NCI-H1105 (cell line): ENCODE data around the gene CRELD2.

ENCODE experiments used
- DNase-seq: peaks from one replicate; lab custom pipeline; 2025; lab: John Stamatoyannopoulos, UW

The CRELD2 gene

DNA sequence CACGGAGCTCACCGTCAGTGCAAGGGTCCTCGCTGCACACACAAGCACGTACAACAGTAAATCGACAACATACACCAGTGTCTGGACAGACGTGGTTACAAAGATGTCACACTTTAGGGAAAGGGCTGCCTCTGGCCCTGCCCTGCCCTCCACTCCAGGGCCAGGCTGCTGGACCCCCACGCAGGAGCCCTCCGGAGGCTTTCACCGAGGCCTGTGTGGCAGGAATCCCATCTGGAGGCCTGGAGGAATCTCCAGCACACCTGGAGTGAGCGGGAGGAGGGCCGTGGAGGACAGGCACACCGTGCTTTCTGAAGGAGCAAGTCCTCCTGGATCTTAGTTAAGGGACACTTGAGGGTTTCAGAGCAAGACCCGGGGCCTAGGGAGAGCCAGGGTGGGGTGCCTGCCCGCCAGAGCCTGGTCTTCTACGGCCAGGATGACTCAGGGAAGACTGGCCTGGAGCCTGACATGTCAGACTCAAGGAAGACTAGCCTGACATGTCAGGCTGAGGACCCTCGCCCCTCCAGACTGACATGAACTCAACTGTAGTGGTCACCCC, 40.0 kb downstream of the CRELD2 start:
- no peak for DNase-seq

DNA sequence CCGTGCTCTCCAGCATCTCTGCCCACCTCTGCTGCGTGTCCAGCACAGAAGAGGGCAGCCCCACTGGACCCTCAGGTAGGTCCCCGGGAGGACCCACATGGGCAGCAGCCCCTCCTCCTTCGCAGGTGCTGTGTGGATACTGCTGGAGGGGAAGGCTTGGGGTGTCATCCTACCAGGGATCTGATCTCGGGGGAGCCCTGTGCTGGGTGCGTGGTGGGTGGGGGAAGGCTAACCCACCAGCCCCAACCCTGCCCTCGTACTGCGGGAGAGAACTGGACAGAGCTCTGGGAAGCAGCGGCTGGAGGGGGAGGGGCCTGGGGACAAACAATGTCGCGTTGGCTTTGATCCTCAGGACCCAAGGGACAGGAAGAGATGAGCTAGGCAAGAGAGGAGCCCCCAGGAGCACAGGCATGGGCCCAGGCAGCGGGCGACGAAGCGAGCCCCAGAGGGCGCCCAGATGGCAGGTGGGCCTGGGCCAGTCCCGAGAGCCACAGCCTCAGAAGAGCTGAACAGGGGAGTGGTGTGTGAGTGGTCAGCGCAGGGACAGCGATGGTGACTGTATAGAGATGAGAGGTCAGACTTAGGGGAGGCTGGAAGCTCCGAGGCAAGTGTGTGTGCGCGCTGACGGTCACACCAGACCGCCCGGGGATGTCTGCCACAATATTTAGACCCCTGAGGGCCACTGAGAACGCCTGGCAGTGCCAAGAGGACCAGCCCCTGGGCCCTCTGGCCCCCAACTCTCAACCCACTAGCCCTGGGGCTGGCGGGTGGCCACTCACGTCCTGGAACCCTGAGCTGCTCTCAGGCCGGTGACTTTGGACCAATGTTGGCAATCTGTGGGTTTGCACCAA, 40.7 kb downstream of the CRELD2 start:
- no peak for DNase-seq

DNA sequence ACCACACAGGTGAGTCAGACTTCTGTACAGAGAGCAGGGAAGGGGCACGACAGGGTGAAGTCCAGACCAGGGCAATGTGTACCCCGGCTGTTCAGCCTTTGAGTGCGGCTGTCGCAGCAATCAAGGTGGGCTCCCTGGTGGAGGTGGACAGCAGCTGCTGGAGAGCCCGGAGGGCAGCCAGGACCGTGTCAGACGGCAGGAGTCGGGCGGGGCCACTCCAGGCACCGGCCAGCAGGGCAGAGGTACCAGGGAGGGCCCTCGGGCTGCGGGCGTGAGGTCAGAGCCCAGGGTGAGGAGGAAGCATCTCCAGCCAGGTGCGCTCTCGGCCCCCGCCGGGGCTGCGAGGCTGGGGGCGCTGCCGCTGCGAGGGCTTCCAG, 41.3 kb downstream of the CRELD2 start:
- no peak for DNase-seq

DNA sequence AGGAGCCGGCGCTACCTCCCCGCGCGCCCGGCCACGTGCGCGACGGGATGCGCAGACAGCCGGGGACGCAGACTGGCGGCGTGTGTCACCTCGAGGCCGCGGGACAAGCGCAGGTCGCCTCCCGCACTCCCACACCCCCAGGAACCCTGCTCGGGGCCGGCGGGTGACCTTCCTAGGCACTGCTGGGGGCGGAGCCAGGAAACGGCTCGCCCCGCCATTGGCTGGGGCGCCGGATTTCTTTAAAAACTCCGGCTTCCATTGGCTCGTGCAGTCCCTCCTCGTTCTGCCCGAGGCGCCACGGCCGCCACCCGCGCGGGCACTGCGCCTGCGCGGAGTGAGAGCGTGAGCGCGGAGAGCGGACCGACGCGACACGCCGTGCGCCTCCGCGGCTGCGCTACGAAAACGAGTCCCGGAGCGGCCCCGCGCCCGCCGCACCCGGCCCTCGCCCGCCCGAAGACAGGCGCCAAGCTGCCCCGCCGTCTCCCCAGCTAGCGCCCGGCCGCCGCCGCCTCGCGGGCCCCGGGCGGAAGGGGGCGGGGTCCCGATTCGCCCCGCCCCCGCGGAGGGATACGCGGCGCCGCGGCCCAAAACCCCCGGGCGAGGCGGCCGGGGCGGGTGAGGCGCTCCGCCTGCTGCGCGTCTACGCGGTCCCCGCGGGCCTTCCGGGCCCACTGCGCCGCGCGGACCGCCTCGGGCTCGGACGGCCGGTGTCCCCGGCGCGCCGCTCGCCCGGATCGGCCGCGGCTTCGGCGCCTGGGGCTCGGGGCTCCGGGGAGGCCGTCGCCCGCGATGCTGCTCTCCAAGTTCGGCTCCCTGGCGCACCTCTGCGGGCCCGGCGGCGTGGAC, 41.9 kb downstream of the CRELD2 start, which contains the start of gene PIM3:
PIM3 (plus strand) TSS at position 614 of the 846 bp plus-strand sequence; CDS start at position 790, 176 bp downstream.
- DNase-seq, result peak; percentile 88

DNA sequence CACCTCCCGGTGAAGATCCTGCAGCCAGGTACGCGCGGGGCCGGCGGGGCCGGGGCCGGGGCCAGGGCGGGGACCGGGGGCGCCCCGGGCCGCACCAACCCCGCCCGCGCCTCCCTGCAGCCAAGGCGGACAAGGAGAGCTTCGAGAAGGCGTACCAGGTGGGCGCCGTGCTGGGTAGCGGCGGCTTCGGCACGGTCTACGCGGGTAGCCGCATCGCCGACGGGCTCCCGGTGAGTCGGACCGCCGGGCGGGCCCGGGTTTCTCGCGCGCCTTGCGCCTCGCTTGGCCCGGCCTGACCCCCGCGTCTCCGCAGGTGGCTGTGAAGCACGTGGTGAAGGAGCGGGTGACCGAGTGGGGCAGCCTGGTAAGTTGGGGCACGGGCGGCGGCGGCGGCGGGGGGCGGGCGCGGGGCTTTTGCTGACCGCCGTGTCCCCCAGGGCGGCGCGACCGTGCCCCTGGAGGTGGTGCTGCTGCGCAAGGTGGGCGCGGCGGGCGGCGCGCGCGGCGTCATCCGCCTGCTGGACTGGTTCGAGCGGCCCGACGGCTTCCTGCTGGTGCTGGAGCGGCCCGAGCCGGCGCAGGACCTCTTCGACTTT, 42.7 kb downstream of the CRELD2 start:
- DNase-seq, result no peak

DNA sequence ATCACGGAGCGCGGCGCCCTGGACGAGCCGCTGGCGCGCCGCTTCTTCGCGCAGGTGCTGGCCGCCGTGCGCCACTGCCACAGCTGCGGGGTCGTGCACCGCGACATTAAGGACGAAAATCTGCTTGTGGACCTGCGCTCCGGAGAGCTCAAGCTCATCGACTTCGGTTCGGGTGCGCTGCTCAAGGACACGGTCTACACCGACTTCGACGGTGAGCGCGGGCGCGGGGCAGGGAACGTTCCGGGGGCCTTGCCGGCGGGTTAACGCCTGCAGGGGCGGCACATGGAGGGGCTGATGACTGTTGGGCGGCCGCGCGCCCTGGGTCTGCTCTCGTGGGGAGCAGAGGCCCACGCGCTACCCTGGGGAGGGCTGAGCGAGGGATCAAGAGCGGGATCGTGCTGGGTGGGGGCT, 43.2 kb downstream of the CRELD2 start:
- no peak for DNase-seq

DNA sequence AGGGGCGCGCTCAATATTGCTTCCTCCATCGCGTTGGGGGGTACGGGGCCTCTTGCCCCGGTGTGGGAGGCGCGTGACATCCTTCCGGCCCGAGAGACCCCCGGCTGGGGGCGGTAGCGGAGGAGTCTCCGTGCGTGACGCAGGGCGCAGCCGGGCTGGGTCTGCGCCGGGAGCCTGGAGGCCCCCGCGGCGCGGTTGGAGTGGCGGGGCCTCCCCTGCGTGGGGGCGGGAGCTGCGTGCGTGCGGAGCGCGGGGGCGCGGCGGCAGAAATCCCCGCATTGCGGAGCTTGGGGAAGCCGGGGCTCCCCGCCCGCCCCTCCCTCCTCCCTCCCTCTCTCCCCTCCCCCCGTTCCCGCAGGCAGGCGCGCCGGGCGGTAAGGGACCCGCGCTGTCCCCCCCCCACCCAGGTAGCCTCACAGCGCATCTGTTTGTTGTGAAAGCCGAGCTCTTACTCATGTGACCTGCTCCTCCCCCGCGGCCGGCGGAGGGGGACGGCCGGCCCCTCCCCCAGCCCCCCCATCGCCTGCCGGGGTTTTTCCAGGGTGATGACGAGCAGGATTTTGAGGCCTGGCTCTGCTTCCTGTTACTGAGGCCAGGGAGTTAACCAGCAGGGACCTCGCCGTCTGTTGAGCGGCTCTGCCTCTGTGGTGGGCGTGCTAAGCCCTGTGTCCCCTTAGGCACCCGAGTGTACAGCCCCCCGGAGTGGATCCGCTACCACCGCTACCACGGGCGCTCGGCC, 43.7 kb downstream of the CRELD2 start:
- DNase-seq, result peak; percentile 59

DNA sequence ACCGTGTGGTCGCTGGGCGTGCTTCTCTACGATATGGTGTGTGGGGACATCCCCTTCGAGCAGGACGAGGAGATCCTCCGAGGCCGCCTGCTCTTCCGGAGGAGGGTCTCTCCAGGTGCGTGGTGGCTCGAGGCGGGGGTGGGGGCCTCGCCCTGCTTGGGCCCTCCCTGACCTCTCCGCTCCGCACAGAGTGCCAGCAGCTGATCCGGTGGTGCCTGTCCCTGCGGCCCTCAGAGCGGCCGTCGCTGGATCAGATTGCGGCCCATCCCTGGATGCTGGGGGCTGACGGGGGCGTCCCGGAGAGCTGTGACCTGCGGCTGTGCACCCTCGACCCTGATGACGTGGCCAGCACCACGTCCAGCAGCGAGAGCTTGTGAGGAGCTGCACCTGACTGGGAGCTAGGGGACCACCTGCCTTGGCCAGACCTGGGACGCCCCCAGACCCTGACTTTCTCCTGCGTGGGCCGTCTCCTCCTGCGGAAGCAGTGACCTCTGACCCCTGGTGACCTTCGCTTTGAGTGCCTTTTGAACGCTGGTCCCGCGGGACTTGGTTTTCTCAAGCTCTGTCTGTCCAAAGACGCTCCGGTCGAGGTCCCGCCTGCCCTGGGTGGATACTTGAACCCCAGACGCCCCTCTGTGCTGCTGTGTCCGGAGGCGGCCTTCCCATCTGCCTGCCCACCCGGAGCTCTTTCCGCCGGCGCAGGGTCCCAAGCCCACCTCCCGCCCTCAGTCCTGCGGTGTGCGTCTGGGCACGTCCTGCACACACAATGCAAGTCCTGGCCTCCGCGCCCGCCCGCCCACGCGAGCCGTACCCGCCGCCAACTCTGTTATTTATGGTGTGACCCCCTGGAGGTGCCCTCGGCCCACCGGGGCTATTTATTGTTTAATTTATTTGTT, 44.6 kb downstream of the CRELD2 start:
- DNase-seq, result no peak

DNA sequence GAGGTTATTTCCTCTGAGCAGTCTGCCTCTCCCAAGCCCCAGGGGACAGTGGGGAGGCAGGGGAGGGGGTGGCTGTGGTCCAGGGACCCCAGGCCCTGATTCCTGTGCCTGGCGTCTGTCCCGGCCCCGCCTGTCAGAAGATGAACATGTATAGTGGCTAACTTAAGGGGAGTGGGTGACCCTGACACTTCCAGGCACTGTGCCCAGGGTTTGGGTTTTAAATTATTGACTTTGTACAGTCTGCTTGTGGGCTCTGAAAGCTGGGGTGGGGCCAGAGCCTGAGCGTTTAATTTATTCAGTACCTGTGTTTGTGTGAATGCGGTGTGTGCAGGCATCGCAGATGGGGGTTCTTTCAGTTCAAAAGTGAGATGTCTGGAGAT, 45.2 kb downstream of the CRELD2 start:
- DNase-seq, result no peak

DNA sequence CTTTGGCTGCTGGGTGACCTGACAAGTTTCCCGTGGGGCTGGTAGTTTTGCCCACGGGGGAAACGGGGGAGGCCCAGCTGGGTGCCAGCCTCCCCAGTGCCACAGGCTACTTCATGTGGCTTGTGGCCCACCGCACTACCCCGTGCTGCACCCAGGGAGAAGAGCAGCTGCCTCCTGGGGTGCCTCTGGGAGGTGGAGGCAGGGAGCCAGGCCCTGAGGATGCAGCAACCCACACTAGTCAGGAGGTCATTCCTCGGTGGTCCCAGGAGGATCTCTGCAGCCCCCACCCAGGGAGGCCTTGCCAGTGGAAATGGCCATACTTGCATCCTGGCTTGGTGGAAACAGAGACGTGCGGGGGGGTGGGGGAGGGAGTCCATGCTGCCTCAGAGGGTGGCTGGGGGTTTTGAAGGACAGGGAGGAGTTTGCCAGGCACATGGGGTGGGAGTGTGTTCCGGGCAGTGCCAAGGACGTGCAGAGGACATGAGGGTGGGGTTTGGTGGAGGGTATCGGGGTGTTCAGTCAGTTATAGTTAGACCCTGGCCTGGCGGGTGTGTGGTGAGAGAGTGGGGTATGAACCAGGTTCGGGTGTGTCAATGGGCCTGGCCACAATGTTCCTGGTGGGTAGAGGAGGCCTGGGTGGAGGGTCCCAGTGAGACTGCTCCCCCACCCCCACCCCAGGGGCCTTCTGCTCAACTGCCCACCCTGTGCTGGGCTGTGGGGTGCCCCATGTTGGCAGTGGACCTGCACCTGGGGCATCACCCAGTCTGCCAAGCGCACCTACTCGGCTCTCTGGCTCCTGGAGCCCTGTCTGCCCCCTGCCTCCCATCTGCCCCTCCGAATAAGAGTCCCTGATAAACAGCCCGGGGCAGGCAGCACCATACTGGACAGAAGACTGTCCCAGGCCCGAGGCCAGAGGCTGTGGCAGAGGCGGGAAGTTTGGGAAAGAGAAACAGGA, 46.0 kb downstream of the CRELD2 start:
- DNase-seq, result no peak

DNA sequence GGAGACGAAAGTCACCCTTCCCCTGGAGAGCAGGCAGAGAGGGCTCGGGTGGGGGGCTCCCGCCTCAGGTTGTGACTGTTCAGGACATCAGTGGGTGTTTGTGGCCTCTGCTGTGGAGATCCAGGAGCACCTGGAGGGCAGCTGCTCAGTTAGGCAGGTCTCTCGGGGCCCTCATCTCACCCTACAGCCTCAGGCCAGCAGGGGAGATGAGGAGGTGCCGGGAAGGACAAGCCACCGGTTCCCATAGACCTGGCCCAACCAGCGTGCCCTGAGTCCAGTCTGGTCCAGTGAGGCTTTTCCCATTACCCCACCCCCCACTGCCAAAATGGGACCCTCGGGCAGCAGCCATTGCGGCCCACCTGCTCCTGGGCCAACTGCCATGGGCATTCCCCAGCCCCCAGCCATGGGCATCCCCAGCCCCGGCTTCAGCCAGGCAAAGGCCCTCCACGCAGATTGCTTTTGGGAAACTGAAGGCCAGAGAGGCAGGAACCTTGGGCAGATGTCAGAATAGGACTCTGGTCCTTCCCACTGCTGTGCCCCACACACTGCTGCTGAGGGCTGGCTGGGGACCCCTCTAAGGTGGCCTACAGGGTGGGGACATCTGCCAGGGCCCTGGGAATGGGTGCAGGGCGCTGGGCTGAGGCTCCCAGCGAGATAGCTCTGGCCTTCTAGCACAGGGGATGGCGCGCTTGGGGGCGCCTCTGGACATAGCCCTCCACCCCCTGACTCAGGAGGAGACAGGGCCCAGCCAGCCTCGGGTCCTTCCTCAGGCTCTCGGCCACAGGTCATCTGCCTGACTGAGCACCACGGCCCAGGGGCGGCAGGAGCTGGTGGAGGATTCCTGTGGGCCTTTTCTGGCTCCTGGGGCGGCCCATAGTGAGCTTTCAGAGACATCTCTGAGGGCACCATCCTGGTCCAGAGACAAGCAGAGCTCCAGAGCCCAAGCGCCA, 46.9 kb downstream of the CRELD2 start:
- DNase-seq, result no peak

DNA sequence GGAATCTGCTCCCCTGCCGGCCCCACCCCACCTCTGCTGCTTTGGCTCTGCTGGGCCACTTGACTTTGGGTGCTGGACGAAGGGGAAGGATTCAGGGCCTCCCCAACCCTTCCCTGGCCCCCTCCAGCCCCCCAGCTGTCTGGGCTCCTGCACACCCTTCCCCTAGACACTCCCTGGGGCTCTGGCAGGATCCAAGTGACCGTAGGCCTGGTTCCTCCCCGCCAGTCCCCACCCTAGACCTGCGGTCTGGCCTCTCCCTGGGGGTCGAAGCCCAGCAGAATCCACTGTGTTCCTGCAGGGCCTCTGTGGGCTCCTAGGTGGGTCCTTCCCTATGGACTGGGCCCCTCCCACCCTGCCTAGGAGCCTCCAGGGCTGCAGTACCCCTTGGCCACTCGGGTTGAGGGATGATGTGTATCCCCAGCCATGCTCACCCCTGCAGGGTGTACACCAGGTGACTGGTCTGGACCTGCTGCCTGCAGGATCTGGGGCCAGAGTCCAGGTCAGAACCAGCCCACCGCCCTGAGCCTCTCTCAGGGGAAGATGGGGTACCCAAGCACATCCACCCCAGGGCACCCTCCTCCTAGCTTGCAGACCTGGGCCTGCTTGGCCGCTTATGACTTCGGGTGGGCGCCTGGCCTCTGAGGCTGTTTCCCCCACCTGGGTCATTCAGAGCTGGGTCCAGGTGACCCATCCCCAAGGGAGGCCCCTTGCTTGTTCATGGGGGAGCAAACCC, 47.8 kb downstream of the CRELD2 start:
- no peak for DNase-seq

DNA sequence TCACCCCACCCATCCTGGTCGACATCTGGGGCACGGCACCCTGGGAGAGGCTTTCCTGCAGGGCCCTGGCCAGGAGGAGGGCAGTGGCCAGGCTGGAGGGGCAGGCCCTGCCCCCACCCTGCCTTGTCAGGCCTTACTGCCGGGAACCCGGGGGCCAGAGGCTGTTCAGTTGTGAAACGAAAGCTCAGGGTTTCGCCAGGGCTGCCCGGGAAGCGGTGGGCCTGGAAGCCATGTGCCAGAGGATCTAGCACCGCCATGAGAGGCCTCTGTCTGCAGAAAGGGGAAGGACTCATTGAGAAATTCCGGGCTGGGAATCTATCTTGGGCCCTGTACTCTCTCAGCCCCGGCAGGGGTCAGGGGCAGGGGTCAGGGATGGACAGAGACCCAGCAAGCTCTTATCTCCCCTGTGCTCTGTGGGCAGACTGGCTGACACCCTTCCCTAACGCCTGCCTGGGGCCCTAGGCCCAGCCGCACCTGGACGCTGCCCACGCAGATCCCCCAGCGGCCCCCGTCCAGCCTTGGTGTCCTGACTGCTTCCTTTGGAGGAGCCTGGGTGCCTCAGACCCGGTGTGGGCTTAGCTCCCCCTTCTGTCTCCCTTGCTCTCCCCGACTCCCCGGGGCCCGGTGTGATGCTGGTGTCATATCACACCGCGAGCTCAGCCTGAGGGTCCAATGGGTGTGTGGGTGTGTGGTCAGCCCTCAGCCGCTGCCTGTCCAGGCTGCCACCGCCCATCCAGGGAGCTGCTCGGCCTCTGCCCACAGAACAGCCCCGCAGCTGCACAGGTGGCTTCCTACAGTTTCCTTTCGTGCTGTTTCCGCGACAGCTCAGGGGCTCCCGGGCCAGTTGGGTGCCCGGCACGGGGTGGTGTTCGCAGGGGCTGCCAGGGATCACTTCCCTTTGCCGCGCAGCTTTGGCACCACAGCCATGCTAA, 48.6 kb downstream of the CRELD2 start:
- DNase-seq, result no peak

DNA sequence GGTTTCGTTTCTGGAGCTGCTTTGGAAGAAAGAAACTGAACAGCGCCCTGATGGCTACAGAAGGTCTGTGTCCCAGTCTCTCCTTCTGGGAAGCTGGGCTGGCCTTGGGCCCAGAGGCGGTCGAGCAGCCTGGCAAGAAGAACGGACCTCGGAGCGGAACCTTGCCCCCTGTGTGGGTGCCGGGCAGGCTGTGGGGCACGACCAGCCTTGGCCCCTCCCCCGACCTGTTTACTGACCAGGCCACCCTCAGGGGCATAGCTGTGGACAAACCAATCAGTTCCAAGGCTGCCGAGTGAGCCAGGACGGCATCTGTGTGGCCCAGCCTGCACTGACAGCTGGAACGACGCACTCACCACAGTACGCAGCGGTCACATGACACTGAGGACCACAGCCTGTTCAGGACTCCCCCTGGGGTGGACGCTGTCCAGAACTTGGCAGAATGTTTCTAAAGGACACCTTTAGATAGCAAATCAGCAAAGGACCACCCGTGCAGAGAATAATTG, 49.3 kb downstream of the CRELD2 start:
- no peak for DNase-seq

DNA sequence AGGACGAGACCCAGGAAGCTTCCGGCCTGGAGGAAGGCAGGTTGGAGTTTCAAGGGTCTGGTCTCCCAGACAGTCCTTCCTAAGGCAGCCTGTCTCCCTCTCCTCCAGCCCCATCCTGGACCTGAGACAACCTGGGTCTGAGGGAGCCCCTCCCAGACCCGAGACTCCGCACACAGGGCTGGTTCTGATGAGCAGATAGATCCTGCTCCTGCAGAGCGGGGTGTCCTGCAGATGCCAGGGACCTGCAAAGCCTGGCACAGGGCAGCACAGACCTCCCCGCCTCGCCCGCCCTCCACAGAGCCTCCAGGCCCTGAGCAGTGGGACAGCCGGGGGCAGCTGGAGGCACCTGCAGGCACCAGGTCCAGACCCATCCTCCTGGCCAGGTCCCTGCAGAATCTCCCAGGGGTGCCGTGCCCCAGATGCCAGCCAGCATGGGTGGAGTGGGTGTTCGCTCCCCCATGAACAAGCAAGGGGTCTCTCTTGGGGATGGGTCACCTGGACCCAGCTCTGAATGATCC, 49.9 kb downstream of the CRELD2 start:
- no peak for DNase-seq
